ENCODE results near the gene STK32B. TPM values are rescaled to one million over a fixed set of nuclear protein-coding genes. Genes with fewer than 3 reads are reported as not detected.

STK32B gene
- total and polyA plus RNA-seq, 2 experiments from 2014 or later = 0.71 to 2.3 TPM

GRCh38 chr4:5120067-5120466 is 68.8 kb downstream of the STK32B start:
- Mint-ChIP-seq H3K4me3 (no peak overlapping the region), H3K27ac (no peak overlapping the region), H3K36me3 (ENCODE audit: low read depth) (no peaks in the 10 kb centered on the region), H3K4me1 (no peaks in the 10 kb centered on the region), H3K9me3 (no peaks in the 10 kb centered on the region), H3K27me3 (ENCODE audit: insufficient read depth, low read depth, poor library complexity) (peaks cover 3% of the 10 kb centered on the region)
- Histone ChIP-seq H3K27me3 (ENCODE audit: insufficient read depth) (no peaks in the 10 kb centered on the region), H3K36me3 (ENCODE audit: insufficient read depth) (no peaks in the 10 kb centered on the region), H3K4me1 (ENCODE audit: insufficient read depth) (no peaks in the 10 kb centered on the region), H3K4me3 (no peak overlapping the region), H3K9me2 (ENCODE audit: insufficient read depth) (0 out of 2 replicates have a peak, but pooled peaks cover 3% of the 10 kb centered on the region), H3K27ac (ENCODE audit: low read depth) (no peak overlapping the region), H3K79me2 (replicated peaks; ENCODE audit: insufficient read depth) (no peaks in the 10 kb centered on the region), H4K20me1 (replicated peaks; ENCODE audit: insufficient read depth) (no peaks in the 10 kb centered on the region), H3F3A (replicated peaks; ENCODE audit: low read depth) (no peaks in the 10 kb centered on the region), H2AFZ (no peak overlapping the region), H3K4me2 (no peak overlapping the region)
- no peak for DNase-seq (ENCODE audit: low spot score)
- no peak for ATAC-seq
- TF ChIP-seq NANOG (IDR thresholded peaks at IDR 0.05; ENCODE audit: borderline replicate concordance) (no peak), ZNF114 (CRISPR knock-in tag; IDR thresholded peaks at IDR 0.05) (no peak), EZH2 (IDR thresholded peaks at IDR 0.05; ENCODE audit: low read depth, unreplicated experiment) (no peak), ZNF462 (CRISPR knock-in tag; IDR thresholded peaks at IDR 0.05) (no peak), REST (IDR thresholded peaks at IDR 0.05; ENCODE audit: unreplicated experiment) (no peak), CREB1 (CRISPR knock-in tag; IDR thresholded peaks at IDR 0.05; ENCODE audit: low read depth) (no peak)
